Kidney tubule cell (primary cell): ENCODE data around the gene FCHSD2.
"Not testable (repeated sequence)": the region's sequence is repeated elsewhere in the genome, so short reads cannot be mapped to it uniquely, and the experiment has no call there.

ENCODE experiments used
- DNase-seq: peaks from one replicate; pipeline ENCODE4 v3.0.0-alpha.2; 2018; ENCODE audit warnings: low spot score

FCHSD2 gene

GRCh38 chr11:72926076-72926475 is 216.0 kb downstream of the FCHSD2 start:
- no peak for DNase-seq

- DNase-seq = no peak
These were observed 216.5 kb downstream of the FCHSD2 start for GRCh38 chr11:72925656-72926055.

GRCh38 chr11:72924568-72925190 is 217.4 kb downstream of the FCHSD2 start:
- DNase-seq = peak; percentile 6

GRCh38 chr11:72921028-72921716 is 220.9 kb downstream of the FCHSD2 start:
- DNase-seq = no peak

GRCh38 chr11:72920001-72920400 is 222.1 kb downstream of the FCHSD2 start:
- DNase-seq = no peak

- DNase-seq = no peak
These were observed 223.3 kb downstream of the FCHSD2 start for GRCh38 chr11:72918851-72919250.

- DNase-seq = no peak
These were observed 229.9 kb downstream of the FCHSD2 start for GRCh38 chr11:72912253-72912652.

GRCh38 chr11:72909558-72910388 is 232.3 kb downstream of the FCHSD2 start:
- not testable (repeated sequence) for DNase-seq

- no peak for DNase-seq
These were observed 234.0 kb downstream of the FCHSD2 start for GRCh38 chr11:72908032-72908676.

- DNase-seq = no peak
These were observed 238.1 kb downstream of the FCHSD2 start for GRCh38 chr11:72904016-72904415.

GRCh38 chr11:72901374-72901773 is 240.7 kb downstream of the FCHSD2 start:
- no peak for DNase-seq

- no peak for DNase-seq
These were observed 242.1 kb downstream of the FCHSD2 start for GRCh38 chr11:72900013-72900412.

GRCh38 chr11:72899238-72899637 is 242.9 kb downstream of the FCHSD2 start:
- DNase-seq = peak; percentile 17

- DNase-seq = peak; percentile 59
These were observed 244.6 kb downstream of the FCHSD2 start for GRCh38 chr11:72897506-72897905.

- DNase-seq = no peak
These were observed 245.7 kb downstream of the FCHSD2 start for GRCh38 chr11:72896431-72896830.

- no peak for DNase-seq
These were observed 251.2 kb downstream of the FCHSD2 start for GRCh38 chr11:72890881-72891280.

- no peak for DNase-seq
These were observed 255.5 kb downstream of the FCHSD2 start for GRCh38 chr11:72886619-72887018.

GRCh38 chr11:72885749-72886609 is 256.1 kb downstream of the FCHSD2 start:
- no peak for DNase-seq

- no peak for DNase-seq
These were observed 266.0 kb downstream of the FCHSD2 start for GRCh38 chr11:72876147-72876546.

- DNase-seq = no peak
These were observed 266.4 kb downstream of the FCHSD2 start for GRCh38 chr11:72875736-72876135.

- no peak for DNase-seq
These were observed 270.1 kb downstream of the FCHSD2 start for GRCh38 chr11:72872012-72872411.
